GM18858 (cell line): ENCODE data around the gene LMX1A.

ENCODE experiments used
- ATAC-seq: cut with Tn5 transposase; IDR thresholded peaks from one replicate; pipeline ENCODE4 v1.9.1; 2021; ENCODE audit not compliant: unreplicated experiment

Gene LMX1A

GRCh38 chr1:165225062-165225461 is 131.5 kb downstream of the LMX1A start:
- no peak for ATAC-seq

GRCh38 chr1:165224504-165224903 is 132.0 kb downstream of the LMX1A start:
- no peak for ATAC-seq

GRCh38 chr1:165222580-165222979 is 133.9 kb downstream of the LMX1A start:
- no peak for ATAC-seq

- no peak for ATAC-seq
Observed at GRCh38 chr1:165218731-165219130, 137.8 kb downstream of the LMX1A start.

DNA sequence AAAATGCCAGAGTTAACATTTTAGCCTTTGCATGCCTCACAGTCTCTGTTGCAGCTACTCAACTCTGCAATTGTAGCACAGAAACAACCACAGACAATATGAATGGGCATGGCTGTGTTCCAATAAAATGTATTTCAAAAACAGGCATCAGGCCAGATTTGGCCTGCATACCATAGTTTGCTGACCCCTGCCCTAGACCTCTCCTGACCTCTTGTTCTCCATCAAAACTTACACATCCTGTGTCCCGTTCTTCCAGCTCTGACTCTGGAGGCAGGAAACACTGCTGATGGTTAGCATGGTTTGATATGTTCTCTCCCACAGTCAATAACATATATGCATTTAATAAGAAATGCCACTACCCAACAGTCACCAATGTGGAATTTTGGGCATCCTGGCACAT is 138.6 kb downstream of the LMX1A start:
- no peak for ATAC-seq

DNA sequence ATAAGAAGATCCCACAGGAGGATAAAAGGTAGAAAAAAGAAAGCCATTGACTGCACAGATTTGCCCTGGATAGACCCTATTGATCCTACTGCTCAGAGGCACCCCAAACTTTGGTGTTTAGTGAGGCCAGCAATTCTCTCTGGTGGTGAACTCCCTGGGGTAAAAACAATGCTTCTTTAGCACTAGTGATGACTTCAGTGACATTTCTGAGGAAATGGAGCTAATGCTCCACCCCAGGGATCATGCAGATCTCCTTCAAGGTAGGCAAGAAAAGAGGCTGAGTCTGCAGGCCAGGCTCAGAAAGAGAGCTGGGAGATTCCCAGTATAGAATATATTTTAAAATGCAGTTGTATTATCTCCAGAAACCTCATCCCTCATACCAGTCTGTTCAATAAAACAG is 140.3 kb downstream of the LMX1A start:
- ATAC-seq = no peak

DNA sequence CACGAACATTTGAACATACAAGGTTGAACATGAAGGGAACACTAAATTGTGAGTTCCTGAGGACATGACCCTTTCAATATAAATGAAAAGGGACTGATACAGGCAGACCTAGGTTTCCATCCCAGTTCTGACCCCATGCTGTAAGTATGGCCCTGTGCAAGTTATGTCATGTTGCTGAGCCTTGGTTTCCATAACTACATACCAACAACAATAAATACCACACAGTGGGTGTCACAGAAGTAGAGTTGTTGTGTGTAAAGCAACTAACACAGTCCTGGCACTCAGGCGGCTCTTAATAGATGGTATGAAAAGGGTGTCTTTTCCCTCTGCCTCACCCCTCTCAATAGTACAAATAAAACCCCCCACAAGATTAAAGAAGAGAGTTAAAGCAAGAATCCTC is 140.8 kb downstream of the LMX1A start:
- ATAC-seq = no peak

GRCh38 chr1:165212229-165212628 is 144.3 kb downstream of the LMX1A start:
- ATAC-seq = no peak

DNA sequence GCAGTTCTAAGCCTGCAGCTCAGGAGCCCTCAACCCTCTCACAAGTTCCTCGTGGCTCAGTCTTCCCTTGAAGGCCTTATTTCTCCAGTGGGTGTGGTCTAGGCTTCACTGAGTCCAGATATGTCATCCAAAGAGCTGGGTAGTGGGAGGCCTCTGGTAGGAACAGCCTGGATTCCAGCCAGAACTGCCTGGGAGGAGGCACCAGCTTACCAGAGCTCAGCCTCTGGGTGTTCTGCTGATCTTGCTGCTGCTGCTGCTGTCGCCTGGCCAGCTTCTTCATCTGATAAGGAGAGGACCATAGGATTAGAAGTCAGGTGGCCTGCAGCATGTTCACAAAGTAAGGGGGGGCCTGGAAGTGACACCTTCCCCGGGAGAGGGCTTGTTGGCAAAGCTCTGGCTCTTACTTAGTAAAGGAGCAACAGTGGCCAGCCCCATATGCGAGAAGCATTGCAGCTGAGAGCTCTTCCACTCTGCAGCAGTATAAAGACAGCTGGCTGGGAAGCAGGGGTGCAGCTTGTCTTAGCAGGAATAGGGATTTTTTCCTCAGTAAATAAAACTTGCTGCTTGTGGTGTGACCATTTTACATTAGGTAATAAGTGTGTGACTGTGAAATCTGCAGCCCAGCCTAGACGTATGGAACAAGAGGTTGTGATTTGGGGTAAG is 148.5 kb downstream of the LMX1A start:
- no peak for ATAC-seq

- no peak for ATAC-seq
Observed at GRCh38 chr1:165205145-165205544, 151.4 kb downstream of the LMX1A start.

GRCh38 chr1:165204548-165204947 is 152.0 kb downstream of the LMX1A start:
- ATAC-seq = no peak

- ATAC-seq = no peak
Observed at GRCh38 chr1:165191087-165191486, 165.4 kb downstream of the LMX1A start.

DNA sequence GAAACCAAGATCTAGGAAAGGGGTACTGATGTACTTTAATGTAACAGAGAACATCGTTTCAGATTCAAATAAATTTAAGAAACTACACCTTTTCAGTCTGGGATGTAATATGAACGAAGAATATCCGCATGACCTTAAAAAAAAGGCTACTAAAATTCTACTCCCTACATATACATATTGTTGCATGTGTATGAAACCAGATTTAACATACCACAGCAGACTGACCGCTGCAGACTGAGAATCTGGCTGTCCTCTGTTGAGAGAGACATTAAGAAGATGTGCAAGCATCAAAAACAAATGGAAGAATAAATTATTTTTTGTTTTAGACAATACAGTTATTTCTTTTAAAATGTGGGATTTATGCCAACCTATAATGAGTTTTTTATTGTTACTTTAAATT is 166.6 kb downstream of the LMX1A start:
- no peak for ATAC-seq

- ATAC-seq = no peak
Observed at GRCh38 chr1:165189011-165189410, 167.5 kb downstream of the LMX1A start.

DNA sequence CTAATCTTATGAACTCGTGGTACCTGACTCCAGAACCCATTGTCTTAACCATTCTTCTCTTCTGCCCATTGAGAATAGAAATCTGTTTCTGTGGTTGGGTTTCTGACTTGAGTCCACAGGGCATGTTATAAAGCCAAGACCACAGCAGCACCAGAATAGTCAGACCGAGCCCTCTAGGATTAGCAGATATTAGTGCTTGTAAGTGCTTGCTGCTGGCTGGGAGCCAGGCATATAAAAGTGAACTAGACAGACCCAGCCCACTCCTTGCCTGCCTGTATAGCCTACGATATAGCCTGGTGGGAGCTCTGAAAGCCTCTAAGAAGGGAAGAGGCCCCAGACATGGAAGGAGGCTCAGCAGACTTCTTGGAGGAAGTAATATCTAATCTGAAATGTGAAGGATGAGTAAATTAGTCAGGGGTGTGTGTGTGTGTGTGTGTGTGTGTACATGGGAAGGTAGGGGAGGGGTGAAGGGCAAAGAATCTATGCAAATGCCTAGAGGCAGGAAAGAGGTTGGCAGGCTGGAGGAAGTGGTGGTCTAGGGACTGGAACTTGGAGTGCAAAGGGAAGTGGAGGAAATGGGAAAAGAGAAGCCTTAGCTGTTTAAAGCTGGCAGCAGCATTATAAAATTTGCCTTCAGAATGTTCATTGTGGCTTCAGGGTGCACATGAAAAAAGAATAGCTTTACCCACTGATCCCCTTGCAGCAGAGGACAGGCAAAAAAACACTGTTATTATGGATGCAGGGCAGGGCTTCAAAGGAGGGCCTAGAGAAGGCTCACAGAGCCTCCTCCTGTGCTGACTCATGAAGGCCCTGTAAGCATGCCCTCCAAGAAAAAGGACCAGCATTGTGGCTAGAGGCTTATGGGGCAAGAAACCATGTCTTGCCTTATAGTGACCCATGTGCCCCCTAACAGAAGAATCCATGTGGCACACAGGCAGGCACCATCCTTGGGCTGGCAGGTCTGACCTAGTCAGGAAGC is 169.2 kb downstream of the LMX1A start:
- no peak for ATAC-seq

DNA sequence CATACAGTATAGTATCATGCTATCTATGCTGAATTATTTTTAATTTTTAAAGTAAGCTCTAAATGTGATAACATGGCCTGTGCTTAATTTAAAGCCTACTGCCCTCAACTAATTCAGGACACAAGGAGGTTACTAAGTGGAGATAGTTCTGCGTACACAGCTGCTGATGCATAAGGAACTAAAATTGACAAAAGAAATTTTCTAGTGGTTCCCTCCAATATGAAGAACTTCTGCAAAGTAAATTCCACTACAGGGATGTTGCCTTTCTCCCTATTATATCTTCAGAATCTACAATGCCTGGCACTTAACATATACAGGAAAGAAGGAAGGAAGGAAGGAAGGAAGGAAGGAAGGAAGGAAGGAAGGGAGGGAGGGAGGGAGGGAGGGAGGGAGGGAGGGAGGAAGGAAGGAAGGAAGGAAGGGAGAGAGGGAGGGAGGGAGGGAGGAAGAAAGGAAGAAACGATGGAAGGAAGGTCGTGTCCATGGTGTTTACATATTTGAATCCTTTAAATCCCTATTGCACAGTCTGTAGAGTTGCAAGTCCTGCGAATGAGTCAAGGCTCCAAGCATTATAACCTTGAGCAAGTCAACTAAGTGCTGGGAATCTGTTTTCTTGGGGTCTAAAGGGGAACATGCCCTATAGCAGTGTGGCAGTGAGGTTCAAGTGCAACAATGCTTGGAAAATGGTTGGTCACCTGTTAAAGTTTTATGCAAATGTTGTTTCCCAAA is 171.2 kb downstream of the LMX1A start:
- no peak for ATAC-seq

- ATAC-seq = no peak
Observed at GRCh38 chr1:165182975-165183374, 173.5 kb downstream of the LMX1A start.

GRCh38 chr1:165179306-165179705 is 177.2 kb downstream of the LMX1A start:
- no peak for ATAC-seq

- ATAC-seq = no peak
Observed at GRCh38 chr1:165174491-165174890, 182.0 kb downstream of the LMX1A start.

DNA sequence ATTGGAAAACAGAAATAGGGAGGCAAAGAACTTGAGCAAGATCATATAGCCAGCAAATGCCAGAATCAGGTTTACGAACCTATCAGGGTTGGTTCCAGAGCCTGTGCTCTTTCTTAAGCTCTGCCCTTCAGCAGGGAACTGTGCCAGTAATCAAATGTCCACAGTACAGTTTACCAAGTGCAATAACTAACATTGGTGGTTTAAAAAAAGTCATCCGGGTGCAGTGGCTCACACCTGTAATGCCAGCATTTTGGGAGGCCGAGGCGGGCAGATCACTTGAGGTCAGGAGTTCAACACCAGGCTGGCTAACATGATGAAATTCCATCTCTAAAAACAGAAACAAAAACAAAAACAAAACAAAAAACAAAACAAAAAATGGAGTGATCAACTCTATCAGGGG is 182.7 kb downstream of the LMX1A start:
- no peak for ATAC-seq

- no peak for ATAC-seq
Observed at GRCh38 chr1:165173409-165173808, 183.1 kb downstream of the LMX1A start.

DNA sequence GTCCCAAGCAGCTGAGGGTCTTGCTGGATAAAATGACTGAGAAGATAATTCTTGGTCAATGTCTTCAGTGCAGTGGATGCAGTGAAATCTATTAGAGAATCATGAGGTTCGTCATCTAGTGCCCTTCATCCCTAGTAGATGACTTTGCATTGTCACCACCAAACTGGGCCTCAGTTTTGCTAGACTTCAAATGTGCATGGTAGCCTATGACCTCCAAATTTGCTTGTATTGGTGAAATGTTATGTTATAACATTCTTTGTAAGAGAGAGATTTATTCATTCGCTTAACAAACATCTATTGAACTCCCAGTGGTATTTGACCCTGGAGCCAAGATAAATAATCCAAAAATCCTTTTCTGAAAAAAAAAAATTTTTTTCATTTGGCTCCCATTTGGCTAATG is 183.8 kb downstream of the LMX1A start:
- ATAC-seq = no peak
